Activated T-helper 2 cell treated with anti-CD3 and anti-CD28 coated beads, Interferon-gamma antibody, Interleukin-2, Interleukin-4, amounts not matched to agents 10 μg/mL and 5 μg/mL and 100 μg/mL, durations not matched to agents 14 hours and 24 hours and 36 hours (primary cell): ENCODE data around the gene AK8. TPM values are rescaled to one million over a fixed set of nuclear protein-coding genes. Genes with fewer than 3 reads are reported as not detected.

Source experiments
- DNase-seq: peaks from one replicate; pipeline ENCODE4 v3.0.0; 2021; ENCODE audit warnings: low spot score
- H3K27ac Mint-ChIP-seq: one replicate; pipeline ENCODE4 v1.8.0; 2021; ENCODE audit warnings: mixed read lengths
- H3K27me3 Mint-ChIP-seq: one replicate; pipeline ENCODE4 v1.8.0; 2021; ENCODE audit warnings: low read depth, mixed read lengths
- H3K36me3 Mint-ChIP-seq: one replicate; pipeline ENCODE4 v1.8.0; 2021; ENCODE audit warnings: low read depth, mixed read lengths
- H3K4me1 Mint-ChIP-seq: one replicate; pipeline ENCODE4 v1.8.0; 2021; ENCODE audit warnings: low read depth, mixed read lengths
- H3K4me3 Mint-ChIP-seq: one replicate; pipeline ENCODE4 v1.8.0; 2021; ENCODE audit warnings: low read depth, mild to moderate bottlenecking, moderate library complexity, mixed read lengths
- H3K9me3 Mint-ChIP-seq: one replicate; pipeline ENCODE4 v1.8.0; 2021; ENCODE audit warnings: mixed read lengths
- intact Hi-C: fragments of 100-400 bp; cut with micrococcal nuclease; formaldehyde crosslinking; loops from one replicate; pipeline ENCODE4 v1.15.1; 2023
- total RNA-seq: library from RNA; stranded (reverse); gene quantifications from 2 replicates; pipeline ENCODE4 v1.2.3, GENCODE V29; 2022

Gene AK8
- total RNA-seq, 1 donor from 2014 or later, result not detected

DNA sequence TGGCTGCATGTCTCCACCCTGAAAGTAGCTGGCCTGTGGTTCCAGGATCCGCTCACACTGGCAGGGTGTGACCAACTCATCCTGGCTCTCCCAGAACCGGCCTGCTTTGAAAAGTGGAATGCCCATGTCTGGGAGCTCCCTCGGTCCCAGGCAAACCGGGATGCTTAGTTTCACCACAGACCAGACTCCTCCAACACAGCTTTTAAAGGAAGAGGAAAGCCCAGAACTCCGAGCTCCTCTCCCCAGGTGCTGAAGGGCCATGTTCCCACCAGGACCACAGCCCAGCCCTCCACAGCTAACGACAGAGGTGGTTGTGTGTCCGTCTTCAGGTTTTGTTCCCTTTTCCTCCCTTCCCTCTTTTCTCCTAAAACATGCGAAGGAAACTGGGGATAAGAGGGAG, 169.8 kb downstream of the AK8 start:
- no peak overlapping the region for H3K4me3 Mint-ChIP-seq

DNA sequence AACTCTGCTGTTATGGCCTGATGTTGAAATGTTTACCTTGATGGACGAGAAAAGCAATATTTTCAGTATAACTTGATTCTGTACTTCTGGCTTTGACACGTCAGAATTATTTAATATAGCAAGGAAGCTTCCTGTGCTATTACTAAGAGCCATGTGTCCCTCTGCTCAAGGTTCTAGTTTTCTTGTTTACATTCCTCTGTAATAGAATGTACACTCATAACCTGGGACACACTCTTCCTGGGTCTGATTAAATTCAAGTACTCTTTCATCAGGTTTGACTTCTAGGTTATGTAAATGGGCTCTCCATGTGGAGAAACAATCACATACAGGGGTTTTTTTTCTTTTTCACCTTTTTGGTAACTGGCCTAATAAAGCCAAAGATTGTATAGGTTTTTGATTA, 174.7 kb downstream of the AK8 start:
- Mint-ChIP-seq H3K27ac (no peak overlapping the region), H3K4me1 (no peaks in the 10 kb centered on the region), H3K9me3 (peaks cover 9% of the 10 kb centered on the region), H3K27me3 (peaks cover 4% of the 10 kb centered on the region), H3K4me3 (no peak overlapping the region), H3K36me3 (no peaks in the 10 kb centered on the region)
- intact Hi-C loops, result no loop called here
- DNase-seq, result no peak

More for the DNA sequence above, 169.8 kb downstream of the AK8 start:
- intact Hi-C loops, result no loop called here
- peaks cover 1% of the 10 kb centered on the region for H3K9me3 Mint-ChIP-seq
- H3K27me3 Mint-ChIP-seq, result peaks cover 8% of the 10 kb centered on the region
- H3K27ac Mint-ChIP-seq, result no peak overlapping the region
- no peaks in the 10 kb centered on the region for H3K4me1 Mint-ChIP-seq
- DNase-seq, result no peak
- H3K36me3 Mint-ChIP-seq, result no peaks in the 10 kb centered on the region

DNA sequence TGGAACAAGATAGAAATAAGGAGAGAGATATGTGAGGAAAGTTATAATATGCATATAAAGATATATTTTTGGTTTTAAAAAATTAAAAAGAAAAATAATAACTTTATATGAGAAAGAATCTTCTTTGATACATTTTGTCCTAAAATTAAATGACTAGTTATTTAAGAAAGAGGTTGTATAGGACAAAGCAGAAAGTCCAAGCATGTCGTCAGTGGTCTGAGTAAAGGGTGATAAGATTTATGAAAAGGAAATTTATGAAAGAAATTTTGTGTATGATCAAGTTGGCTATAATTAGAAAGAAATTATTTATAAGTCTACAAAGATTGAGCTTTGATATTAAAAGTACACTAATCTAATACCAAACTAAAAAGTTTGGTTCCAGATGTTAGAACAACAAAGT, 175.8 kb downstream of the AK8 start:
- Mint-ChIP-seq H3K9me3 (peaks cover 20% of the 10 kb centered on the region), H3K4me1 (no peaks in the 10 kb centered on the region), H3K27me3 (peaks cover 7% of the 10 kb centered on the region), H3K27ac (no peak overlapping the region), H3K4me3 (no peak overlapping the region), H3K36me3 (peaks cover 3% of the 10 kb centered on the region)
- DNase-seq, result no peak
- intact Hi-C loops, result no loop called here

DNA sequence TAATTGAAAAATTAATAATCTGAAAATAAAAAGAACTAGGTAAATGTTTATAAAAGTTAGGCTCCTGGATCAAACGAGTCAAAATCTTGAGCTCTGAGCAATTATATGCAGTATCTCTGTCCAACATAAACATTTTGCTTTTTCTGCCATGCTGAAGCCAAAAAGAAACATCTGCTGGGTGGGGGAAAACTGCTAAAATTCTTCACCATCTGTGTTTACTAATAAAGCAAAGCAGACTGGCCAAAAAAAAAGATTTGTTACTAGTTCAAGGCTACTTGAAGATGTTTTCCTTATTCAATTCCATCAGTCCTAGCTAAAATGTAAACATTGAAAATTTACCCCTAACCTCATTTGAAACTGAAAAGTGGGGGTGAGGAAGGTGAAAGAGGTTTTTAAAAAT, 178.1 kb downstream of the AK8 start:
- H3K36me3 Mint-ChIP-seq, result peaks cover 3% of the 10 kb centered on the region
- peaks cover 7% of the 10 kb centered on the region for H3K27me3 Mint-ChIP-seq
- intact Hi-C loops, result loop anchor here (5.0 kb wide), 1 partner anchor 102 kb away; no protein-coding TSS in a partner anchor
- no peaks in the 10 kb centered on the region for H3K4me1 Mint-ChIP-seq
- peaks cover 39% of the 10 kb centered on the region for H3K9me3 Mint-ChIP-seq
- DNase-seq, result no peak
- H3K27ac Mint-ChIP-seq, result no peak overlapping the region
- no peak overlapping the region for H3K4me3 Mint-ChIP-seq

DNA sequence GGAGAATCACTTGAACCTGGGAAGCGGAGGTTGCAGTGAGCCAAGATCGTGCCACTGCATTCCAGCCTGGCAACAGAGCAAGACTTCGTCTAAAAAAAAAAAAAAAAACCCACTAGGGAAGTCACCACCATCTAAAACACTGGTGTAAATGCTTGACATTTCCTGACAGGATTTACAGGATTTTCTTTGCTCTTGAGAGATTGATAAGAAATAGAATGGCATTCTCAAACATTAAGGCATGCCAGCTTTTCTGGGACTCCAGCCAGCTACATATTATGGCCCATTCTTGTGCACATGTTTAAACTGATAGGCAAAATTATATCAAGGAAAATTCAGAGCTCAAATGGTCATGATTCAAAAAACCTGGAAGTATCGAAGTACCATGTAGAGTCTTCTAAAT, 179.1 kb downstream of the AK8 start:
- no peak overlapping the region for H3K27ac Mint-ChIP-seq
- intact Hi-C loops, result loop anchor here (5.0 kb wide), 1 partner anchor 103 kb away; no protein-coding TSS in a partner anchor
- DNase-seq, result no peak
- no peak overlapping the region for H3K4me3 Mint-ChIP-seq
- H3K27me3 Mint-ChIP-seq, result peaks cover 7% of the 10 kb centered on the region
- peaks cover 2% of the 10 kb centered on the region for H3K4me1 Mint-ChIP-seq
- H3K36me3 Mint-ChIP-seq, result peaks cover 7% of the 10 kb centered on the region
- peaks cover 48% of the 10 kb centered on the region for H3K9me3 Mint-ChIP-seq

DNA sequence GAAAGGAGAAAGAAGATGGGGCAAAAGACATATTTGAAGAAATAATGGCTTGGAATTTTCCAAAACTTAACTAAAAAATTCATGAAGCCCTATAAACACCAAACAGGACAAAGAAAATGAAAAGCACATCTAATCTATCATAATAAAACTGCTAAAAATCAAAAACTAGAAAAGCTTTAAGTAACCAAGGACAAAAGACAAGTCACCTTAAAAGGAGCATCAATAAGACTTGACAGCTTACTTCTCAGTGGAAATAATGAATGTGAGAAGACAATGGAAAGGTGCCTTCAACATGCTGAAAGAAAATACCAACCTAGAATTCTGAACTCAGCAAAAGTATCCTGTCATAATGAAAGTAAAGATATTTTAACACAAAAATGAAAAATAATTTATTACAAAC, 180.9 kb downstream of the AK8 start:
- Mint-ChIP-seq H3K9me3 (peaks cover 54% of the 10 kb centered on the region), H3K27ac (no peak overlapping the region), H3K4me3 (no peak overlapping the region), H3K36me3 (peaks cover 22% of the 10 kb centered on the region), H3K27me3 (peaks cover 3% of the 10 kb centered on the region), H3K4me1 (peaks cover 2% of the 10 kb centered on the region)
- intact Hi-C loops, result loop anchor here (5.0 kb wide), 1 partner anchor 105 kb away; no protein-coding TSS in a partner anchor
- DNase-seq, result no peak

DNA sequence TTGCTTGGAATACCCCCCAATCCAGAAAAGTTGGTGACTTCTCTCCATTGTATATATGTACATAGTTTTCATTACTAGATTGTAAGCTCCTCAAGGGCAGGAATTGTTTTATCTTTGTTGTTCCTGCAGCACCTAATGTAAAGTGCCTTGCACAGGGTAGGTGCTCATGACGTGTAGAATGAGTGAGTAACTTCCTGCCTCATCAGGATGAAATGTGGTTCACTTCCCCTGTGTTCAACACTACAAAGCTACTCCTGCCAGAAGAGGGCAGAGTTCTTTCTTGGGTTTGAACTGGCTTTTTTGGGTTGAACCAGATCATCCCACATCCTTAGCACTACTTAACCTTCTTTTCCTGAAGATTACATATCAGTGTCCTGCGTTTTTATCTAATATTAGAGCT, 183.9 kb downstream of the AK8 start:
- peaks cover 51% of the 10 kb centered on the region for H3K36me3 Mint-ChIP-seq

DNA sequence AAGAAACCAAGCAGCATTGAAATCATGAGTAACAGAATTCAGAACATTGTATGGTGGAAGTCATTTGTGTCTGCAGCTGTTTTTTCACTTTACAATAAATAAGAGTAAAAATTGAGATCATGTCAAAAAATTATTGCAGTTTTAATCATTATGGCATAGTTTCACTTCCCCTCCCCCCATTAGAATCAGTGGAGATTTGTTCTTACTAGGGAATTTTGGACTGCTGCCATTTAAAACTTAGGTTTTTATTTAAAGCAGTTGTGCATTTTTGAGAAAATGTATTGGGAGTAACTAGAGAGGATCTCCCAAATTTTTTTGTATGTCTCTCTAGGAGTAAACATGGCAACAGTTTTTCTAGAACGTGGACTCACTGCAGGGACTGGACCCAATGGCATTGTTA, 187.4 kb downstream of the AK8 start:
- no peak overlapping the region for H3K4me3 Mint-ChIP-seq
- intact Hi-C loops, result no loop called here
- peaks cover 78% of the 10 kb centered on the region for H3K36me3 Mint-ChIP-seq
- DNase-seq, result no peak
- H3K27me3 Mint-ChIP-seq, result no peaks in the 10 kb centered on the region
- H3K9me3 Mint-ChIP-seq, result peaks cover 23% of the 10 kb centered on the region
- H3K27ac Mint-ChIP-seq, result no peak overlapping the region
- peaks cover 8% of the 10 kb centered on the region for H3K4me1 Mint-ChIP-seq

More for the DNA sequence above, 183.9 kb downstream of the AK8 start:
- H3K4me3 Mint-ChIP-seq, result no peak overlapping the region
- H3K9me3 Mint-ChIP-seq, result peaks cover 54% of the 10 kb centered on the region
- intact Hi-C loops, result no loop called here
- DNase-seq, result no peak
- peaks cover 3% of the 10 kb centered on the region for H3K27me3 Mint-ChIP-seq
- peaks cover 2% of the 10 kb centered on the region for H3K4me1 Mint-ChIP-seq
- no peak overlapping the region for H3K27ac Mint-ChIP-seq

DNA sequence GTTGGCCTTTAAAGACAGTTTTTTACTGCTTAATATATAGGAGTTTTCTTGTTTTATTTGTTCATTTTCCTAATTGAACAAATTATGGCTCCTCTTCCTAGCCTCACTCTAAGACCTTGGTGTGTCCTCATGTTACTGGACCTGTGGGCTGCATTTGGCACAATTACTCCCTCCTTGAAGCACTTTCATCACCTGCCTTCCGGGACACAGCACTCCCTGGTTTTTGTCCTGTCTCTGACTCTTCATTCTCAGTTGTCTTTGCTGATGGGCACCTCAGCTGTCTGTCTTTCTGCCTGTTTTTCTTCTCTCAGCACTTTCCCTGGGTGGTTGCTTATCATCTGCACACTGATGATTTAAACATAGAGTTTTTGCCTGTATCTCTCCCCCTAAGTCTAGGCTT, 194.2 kb downstream of the AK8 start:
- H3K9me3 Mint-ChIP-seq, result no peaks in the 10 kb centered on the region
- DNase-seq, result no peak
- no peaks in the 10 kb centered on the region for H3K27me3 Mint-ChIP-seq
- peaks cover 84% of the 10 kb centered on the region for H3K36me3 Mint-ChIP-seq
- intact Hi-C loops, result no loop called here
- peaks cover 38% of the 10 kb centered on the region for H3K4me1 Mint-ChIP-seq
- no peak overlapping the region for H3K4me3 Mint-ChIP-seq
- peak overlapping the region; percentile 24 for H3K27ac Mint-ChIP-seq

DNA sequence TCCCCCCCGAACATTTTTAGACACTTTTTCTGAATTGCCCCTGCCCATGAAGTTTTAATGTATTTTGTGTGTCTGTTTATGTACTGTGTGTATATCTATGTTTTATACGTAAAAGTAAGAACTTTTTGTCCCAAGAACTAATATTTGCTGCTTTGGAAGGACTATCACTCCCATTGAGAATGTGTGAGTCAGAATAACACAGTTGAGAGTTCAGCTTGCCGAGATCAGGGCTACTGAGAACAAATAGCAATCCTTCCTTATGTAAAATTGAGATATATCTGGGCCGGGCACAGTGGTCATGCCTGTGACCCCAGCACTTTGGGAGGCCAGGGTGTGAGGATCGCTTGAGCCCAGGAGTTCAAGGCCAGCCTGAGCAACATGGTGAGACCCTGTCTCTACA, 196.5 kb downstream of the AK8 start:
- Mint-ChIP-seq H3K9me3 (no peaks in the 10 kb centered on the region), H3K4me3 (no peak overlapping the region), H3K27me3 (no peaks in the 10 kb centered on the region), H3K36me3 (peaks cover 80% of the 10 kb centered on the region), H3K27ac (peak overlapping the region; percentile 25), H3K4me1 (peaks cover 46% of the 10 kb centered on the region)
- no peak for DNase-seq
- intact Hi-C loops, result no loop called here

DNA sequence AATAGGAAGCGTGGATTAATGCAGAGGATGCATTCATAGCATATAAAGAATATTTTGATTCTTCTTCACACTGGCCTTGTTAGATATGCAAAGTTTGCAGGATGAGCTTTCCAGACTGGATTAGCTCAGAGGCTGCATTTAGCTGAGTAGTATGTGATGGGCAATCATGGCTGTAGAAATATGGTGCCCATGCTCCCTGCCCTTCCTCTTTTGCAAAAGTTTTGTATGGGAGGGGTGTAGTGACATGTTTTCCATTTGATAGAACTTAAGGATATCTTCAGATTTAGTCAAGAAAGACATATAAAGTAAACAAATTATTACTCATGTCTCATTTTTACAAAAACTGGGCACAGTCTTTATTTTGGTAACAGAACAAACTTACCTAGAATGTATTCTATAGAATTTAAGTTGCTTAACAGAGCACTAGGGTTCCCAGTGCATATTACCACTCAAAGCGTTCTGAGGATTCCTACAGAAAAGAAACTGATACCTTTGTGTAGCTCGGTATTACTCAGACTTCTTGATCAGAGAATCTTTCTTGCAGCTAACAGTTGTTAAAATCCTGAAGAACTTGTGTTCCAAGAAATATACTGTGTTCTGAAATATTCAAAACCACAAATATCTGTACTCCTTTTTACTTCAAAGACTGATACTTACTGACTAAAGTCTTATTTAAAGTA, 198.0 kb downstream of the AK8 start:
- Mint-ChIP-seq H3K36me3 (peaks cover 71% of the 10 kb centered on the region), H3K9me3 (no peaks in the 10 kb centered on the region), H3K27ac (peak overlapping the region; percentile 87), H3K27me3 (no peaks in the 10 kb centered on the region), H3K4me3 (peak overlapping the region; percentile 52), H3K4me1 (peaks cover 42% of the 10 kb centered on the region)
- DNase-seq, result no peak
- intact Hi-C loops, result no loop called here

DNA sequence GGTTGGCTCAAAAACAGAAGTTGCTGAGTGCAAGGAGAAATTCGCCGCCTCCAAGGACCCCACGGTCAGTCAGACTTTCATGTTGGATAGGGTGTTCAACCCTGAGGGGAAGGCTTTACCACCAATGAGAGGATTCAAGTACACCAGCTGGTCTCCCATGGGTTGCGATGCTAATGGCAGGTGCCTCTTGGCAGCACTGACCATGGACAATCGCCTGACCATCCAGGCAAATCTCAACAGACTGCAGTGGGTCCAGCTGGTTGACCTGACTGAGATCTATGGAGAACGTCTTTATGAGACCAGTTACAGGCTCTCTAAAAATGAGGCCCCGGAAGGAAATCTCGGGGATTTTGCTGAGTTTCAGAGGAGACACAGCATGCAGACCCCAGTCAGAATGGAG, 200.1 kb downstream of the AK8 start:
- Mint-ChIP-seq H3K27me3 (no peaks in the 10 kb centered on the region), H3K9me3 (no peaks in the 10 kb centered on the region), H3K4me1 (peaks cover 41% of the 10 kb centered on the region), H3K4me3 (no peak overlapping the region), H3K27ac (no peak overlapping the region), H3K36me3 (peaks cover 70% of the 10 kb centered on the region)
- intact Hi-C loops, result no loop called here
- DNase-seq, result no peak
